CD4-positive, alpha-beta T cell treated with Interleukin-15 for 4 hours (primary cell): Measurements from ENCODE around the gene UBAC2.
"Not testable (repeated sequence)": the region's sequence is repeated elsewhere in the genome, so short reads cannot be mapped to it uniquely, and the experiment has no call there.

Experiments
- DNase-seq: peaks from one replicate; pipeline ENCODE4 v3.0.0-alpha.2; 2020; ENCODE audit warnings: low spot score

Gene UBAC2

DNA sequence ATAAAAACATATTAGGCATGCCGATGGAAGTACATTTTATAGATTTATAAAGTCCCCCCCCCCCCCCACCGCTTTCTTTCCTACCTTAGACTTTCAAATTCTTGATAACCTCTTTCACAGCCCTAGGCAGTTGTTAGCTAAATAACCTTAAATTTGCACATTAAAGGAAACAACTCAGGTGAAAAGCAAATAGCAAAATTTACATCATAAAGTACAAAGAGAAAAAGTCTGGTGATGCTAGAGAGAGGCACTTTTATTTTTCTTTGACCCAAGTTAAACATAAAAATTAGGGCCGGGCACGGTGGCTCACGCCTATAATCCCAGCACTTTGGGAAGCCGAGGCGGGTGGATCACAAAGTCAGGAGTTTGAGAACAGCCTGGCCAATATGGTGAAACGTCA is 15.0 kb upstream of the UBAC2 start:
- no peak for DNase-seq

DNA sequence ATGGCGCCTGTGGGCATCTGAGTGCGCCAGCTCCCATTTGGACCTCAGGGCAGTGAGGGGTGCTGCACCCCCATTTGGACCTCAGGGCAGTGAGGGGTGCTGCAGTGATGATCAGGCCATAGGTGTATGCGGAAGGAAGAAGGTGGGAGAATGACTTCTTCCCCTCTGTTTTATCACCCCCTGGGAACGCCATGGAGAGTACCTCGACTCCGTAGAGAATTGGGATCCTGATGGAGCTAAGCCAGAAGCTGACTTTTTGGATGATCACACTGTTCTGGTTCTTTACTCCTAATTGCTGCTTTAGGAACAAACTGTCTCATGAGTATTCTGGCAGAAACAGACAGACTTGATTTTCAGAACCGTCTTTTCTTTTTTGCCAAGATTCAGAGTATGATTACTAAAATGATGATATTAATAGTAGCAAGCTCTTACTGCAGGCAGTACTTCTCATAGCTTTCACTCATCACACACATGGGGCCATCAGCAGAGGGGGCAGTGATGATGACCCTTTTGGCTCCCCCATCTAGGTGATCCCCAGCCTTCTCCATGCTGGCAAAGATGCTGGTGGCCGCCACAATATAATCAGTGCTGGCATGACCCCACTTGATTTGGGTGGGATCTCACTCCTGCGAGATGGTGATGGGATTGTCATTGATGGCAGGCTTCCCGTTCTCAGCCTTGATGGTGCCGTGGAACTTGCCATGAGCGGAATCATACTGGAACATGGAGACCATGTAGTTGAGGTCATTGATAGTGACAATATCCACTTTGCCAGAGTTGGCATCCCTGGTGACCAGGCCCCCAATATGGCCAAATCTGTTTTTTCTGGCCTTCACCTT is 10.3 kb upstream of the UBAC2 start:
- no peak for DNase-seq

DNA sequence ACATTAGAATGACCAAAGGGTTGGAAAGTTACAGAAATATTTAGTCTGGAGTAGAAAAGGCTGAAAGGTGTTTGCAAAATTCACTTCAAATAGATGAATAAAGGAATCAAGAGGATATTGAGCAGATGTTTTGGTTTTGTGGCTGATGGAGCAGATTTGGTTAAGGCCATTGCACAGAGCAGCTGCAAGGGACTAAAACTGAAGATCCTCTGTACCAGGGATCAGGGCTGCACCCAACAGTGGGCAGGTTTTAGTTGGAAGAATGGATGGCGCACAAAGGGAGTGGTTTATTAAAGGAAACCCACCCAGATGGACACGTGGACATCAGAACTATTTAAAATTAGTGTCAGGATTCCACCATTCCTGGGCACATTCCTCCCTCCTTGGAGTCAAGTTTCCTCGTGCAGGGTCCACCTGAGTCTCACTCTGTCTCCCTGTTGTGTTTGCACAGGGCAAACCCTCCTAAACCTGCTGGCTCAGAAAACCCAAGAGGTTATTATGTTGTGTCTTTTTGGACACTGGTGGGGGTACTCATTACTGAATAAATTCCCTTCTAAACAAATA is 9.2 kb upstream of the UBAC2 start:
- DNase-seq = no peak

- no peak for DNase-seq
These were observed 8.7 kb upstream of the UBAC2 start for GRCh38 chr13:99191900-99192399.

GRCh38 chr13:99192480-99192879 is 8.2 kb upstream of the UBAC2 start:
- DNase-seq = no peak

- no peak for DNase-seq
These were observed 7.5 kb upstream of the UBAC2 start for GRCh38 chr13:99193152-99193551.

DNA sequence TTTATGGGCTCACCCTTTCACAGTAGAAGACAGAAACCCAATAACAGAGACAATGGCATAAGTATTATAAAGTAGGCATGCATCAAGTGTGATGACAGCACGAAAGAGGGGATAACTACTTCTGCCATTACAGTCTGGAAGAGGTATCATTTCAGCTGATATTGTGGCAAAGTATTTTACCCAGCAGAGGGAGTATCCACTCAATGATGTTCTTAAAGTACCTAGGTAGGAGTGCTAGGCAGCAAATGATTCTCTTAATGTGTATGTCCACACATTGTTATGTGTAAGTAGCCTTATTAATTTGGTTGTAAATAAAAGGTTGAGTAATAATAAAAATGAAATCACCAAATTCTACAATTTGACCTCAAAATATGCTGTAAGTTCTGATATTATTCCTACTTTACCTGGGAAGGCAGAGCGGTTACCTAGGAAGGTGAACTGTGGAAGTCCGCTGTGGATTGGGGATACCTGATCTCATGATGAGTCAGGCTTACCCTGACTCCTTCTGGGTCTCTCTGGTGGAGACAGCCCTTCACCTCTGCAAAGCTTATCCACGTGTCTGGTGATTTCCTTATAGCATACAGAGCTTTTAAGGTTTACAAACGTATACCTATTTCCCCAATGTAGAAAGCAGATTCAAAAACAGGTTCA is 4.1 kb upstream of the UBAC2 start:
- peak; percentile 51 for DNase-seq

DNA sequence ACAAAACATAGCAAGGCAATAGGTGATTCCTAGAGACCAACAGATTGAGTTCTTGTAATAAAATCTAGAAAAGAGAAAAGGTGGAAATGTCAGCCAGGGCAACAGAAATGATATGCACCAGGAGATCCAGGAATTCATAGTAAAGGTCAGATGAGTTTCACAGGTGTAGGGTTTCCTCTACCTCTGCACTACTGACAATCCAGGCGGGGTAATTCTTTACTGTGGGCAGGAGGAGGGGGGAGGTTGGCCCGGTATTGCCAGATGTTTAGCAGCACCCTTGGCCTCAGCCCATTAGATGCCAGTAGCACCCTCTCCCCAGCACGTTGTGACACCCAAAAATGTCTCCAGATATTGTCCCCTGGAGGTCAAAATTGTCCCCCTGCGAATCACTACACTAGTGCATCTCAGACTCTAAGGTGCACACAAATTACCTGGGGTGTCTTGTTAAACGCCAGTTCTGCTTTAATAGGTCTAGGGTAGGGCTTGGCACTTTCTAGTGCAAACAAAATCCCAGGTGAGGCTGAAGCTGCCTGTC is 3.5 kb upstream of the UBAC2 start:
- no peak for DNase-seq

DNA sequence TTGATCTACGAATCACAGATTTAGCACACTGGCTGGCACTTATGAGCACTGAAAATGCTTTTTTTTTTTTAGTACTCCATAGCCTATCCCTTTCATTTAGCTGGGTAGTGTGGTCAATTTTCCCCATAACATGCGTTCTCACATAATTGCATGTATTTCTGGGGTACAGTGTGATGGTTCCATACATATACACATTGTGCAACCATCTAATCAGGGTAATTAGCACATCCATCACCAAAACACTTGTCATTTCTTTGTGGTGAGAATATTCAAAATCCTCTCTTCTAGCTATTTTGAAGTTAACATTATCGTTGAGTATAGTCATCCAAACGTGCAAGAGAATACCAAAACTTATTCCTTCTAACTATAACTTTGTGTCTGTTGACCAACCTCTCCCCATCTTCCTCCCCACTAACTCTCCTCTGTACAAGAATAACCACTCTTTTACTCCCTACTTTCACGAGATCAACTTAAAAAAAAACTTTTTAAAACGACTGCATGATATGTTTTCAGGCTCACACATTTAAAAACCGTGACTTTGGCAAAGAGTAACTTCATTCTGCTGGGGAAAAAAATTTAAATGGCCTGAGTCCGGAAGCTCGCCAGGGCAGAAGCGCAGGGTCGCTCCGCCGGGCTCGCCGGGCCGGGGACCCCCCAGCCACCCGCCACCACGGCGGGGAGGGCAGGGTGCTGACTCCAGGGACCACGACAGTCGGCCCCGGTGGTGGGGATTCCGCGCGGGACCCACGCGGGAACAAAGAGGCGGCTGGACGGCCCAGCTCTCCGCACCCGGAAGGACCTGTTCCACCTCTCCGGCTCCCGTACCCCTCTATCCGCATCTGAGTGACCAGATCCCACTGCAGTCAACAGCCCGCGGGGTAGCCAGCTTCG is 868 bp upstream of the UBAC2 start:
- DNase-seq = no peak

GRCh38 chr13:99203601-99204579 is 3.2 kb downstream of the UBAC2 start:
- no peak for DNase-seq

DNA sequence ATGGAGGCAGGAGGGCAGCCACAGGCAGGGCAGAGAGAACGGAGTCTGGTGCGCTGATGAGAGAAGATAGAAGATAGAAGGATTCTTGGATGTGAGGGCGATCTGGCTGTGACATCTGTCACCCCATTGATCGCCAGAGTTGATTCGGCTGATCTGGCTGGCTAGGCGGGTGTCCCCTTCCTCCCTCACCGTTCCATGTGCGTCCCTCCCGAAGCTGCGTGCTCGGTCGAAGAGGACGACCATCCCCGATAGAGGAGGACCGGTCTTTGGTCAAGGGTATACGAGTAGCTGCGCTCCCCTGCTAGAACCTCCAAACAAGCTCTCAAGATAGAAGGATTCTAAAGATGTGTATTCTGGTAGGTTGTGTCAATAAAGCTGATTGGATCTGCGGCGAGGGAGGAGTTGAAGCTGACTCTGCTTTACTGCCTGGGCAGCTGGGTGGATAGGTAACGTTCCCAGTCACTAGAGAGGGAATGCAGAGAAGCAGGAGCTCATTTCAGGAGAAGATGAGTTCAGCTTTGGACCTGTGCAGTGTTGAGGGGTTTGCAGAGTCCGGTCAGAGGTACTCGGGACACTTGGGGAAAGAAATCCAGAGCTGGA is 5.1 kb downstream of the UBAC2 start:
- DNase-seq = no peak

GRCh38 chr13:99206226-99206625 is 5.6 kb downstream of the UBAC2 start:
- no peak for DNase-seq

DNA sequence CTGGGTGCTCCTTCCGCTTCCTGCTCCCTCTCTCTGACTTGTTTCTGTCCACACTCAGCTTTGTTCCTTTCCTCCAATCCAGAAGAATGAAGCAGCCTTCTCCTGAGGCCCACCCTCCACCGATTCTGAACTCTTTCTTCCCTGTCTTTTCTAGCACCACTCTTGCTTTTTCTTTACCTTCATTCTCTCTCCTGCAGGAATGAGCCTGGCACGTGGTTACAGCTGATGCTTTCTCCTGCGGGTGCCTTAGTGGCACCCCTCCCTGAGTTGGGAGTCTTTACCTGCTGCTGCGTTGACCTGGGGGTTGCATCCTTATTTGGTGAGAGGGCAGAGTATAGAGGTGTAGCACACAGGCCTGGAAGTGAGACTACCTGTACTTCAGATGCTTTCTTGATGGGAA is 6.2 kb downstream of the UBAC2 start:
- DNase-seq = no peak

- no peak for DNase-seq
These were observed 6.9 kb downstream of the UBAC2 start for GRCh38 chr13:99207511-99207910.

GRCh38 chr13:99208185-99208584 is 7.5 kb downstream of the UBAC2 start:
- DNase-seq = no peak

DNA sequence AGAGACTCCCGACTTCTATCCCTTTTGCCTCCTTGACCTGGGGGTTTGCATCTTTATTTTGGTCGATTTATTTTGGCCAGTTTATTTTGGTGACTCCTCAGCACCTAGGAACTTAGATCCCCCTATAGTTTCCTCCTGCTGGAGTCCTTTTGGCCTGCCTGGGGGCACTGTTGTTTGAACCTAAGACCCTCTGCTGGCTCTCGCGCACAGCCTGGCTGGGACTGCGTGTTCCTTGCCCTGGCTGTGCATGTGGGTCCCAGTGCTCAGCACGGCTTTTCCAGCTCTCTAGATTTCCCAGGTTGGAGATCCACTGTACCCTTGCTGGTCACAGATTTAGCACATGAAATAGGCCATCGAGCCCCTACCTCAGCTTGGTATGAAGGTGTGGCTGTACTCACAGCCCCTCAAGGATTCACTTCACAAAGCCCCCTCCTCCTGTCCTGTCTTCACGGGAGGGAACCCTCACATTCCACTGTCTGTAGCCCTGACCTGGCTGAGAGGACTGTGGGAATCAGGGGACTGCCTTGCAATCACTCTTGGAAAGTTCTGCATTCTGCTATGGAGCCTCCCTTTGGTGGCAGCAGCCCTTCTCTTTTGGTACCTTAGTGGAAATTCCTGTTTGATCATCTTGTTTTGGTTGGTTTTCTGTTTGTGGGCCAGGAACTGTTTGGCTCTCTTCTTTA is 8.3 kb downstream of the UBAC2 start:
- DNase-seq = no peak

- not testable (repeated sequence) for DNase-seq
These were observed 10.0 kb downstream of the UBAC2 start for GRCh38 chr13:99210627-99211026.

- DNase-seq = no peak
These were observed 10.9 kb downstream of the UBAC2 start for GRCh38 chr13:99211421-99212035.

DNA sequence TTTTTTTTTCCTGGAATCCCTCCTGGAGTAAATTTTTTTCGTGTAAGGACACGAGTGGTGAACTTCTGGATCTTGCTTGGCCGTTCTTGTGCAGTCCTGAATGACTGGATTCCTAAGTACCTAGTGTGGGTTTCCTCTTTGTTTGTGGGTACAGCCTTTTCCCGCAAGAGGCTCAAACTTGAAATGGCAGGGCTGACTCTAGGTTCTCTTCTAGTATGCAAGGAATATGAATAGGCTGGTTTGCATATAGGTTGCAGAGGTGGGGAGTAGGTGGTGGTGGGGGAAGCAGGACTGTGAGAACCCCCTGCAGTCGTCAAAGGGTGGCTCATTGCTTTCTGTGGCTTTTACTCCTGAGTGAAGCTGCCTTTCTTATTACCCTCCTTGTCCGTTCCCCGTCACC is 13.6 kb downstream of the UBAC2 start:
- no peak for DNase-seq
